Neural progenitor cell (in vitro differentiated cells): Measurements from ENCODE around the gene PARD3B. TPM values are rescaled to one million over a fixed set of nuclear protein-coding genes. Genes with fewer than 3 reads are reported as not detected.

Source experiments
- DNase-seq: peaks from one replicate; pipeline ENCODE4 v3.0.0-alpha.2; 2016; ENCODE audit warnings: low spot score
- H2AFZ ChIP-seq: fragments of 200-600 bp; sonication (generic); replicated peaks from 2 replicates; pipeline ENCODE4 v1.6.1; 2016; ENCODE audit warnings: antibody characterized with exemption
- H3F3A ChIP-seq: fragments of 200-600 bp; sonication (generic); 2 replicates; pipeline ENCODE4 v1.6.1; 2016; ENCODE audit warnings: antibody characterized with exemption, low read depth
- H3K27ac ChIP-seq: fragments of 200-600 bp; sonication (generic); 2 replicates; pipeline ENCODE4 v1.5.1; 2016; ENCODE audit warnings: mild to moderate bottlenecking
- H3K27me3 ChIP-seq: fragments of 200-600 bp; sonication (generic); 2 replicates; pipeline ENCODE4 v1.6.1; 2016; ENCODE audit warnings: mild to moderate bottlenecking, moderate library complexity
- H3K36me3 ChIP-seq: fragments of 200-600 bp; sonication (generic); 2 replicates; pipeline ENCODE4 v1.5.1; 2016
- H3K4me1 ChIP-seq: fragments of 200-600 bp; sonication (generic); 2 replicates; pipeline ENCODE4 v1.6.1; 2016; ENCODE audit warnings: mixed run types
- H3K4me2 ChIP-seq: fragments of 200-600 bp; sonication (generic); 2 replicates; pipeline ENCODE4 v1.6.1; 2016
- H3K4me3 ChIP-seq: fragments of 200-600 bp; sonication (generic); 2 replicates; pipeline ENCODE4 v1.5.1; 2016
- H3K79me2 ChIP-seq: fragments of 200-600 bp; sonication (generic); 2 replicates; pipeline ENCODE4 v1.6.1; 2016; ENCODE audit warnings: low read depth
- H3K9ac ChIP-seq: fragments of 200-600 bp; sonication (generic); 2 replicates; pipeline ENCODE4 v1.6.1; 2016
- H3K9me3 ChIP-seq: fragments of 200-600 bp; sonication (generic); 2 replicates; pipeline ENCODE4 v1.5.1; 2016; ENCODE audit warnings: low read depth
- H4K20me1 ChIP-seq: fragments of 200-600 bp; sonication (generic); 2 replicates; pipeline ENCODE4 v1.6.1; 2016; ENCODE audit warnings: low read depth
- H3K27ac Mint-ChIP-seq: 3 replicates; pipeline ENCODE4 v1.8.0; 2021; ENCODE audit warnings: mixed read lengths
- H3K27me3 Mint-ChIP-seq: 2 replicates; pipeline ENCODE4 v1.8.0; 2022; ENCODE audit warnings: low read depth, mild to moderate bottlenecking, inconsistent platforms, moderate library complexity, mixed read lengths; ENCODE audit not compliant: insufficient read depth
- H3K36me3 Mint-ChIP-seq: 3 replicates; pipeline ENCODE4 v1.8.0; 2021; ENCODE audit warnings: mixed read lengths
- H3K4me1 Mint-ChIP-seq: 3 replicates; pipeline ENCODE4 v1.8.0; 2021; ENCODE audit warnings: mixed read lengths
- H3K4me3 Mint-ChIP-seq: 3 replicates; pipeline ENCODE4 v1.8.0; 2021; ENCODE audit warnings: mild to moderate bottlenecking, moderate library complexity, mixed read lengths
- H3K9me3 Mint-ChIP-seq: 3 replicates; pipeline ENCODE4 v1.8.0; 2020; ENCODE audit warnings: mixed read lengths
- CTCF ChIP-seq: fragments of 200-600 bp; sonication (generic); IDR thresholded peaks from 2 replicates; pipeline ENCODE4 v1.5.1; 2017; ENCODE audit warnings: antibody characterized with exemption, mild to moderate bottlenecking
- EZH2 ChIP-seq: fragments of 200-600 bp; sonication (generic); IDR thresholded peaks from 2 replicates; pipeline ENCODE4 v1.6.1; 2017; ENCODE audit warnings: antibody characterized with exemption, mild to moderate bottlenecking, moderate library complexity
- EZH2phosphoT487 ChIP-seq: fragments of 200-600 bp; sonication (generic); IDR thresholded peaks from 2 replicates; pipeline ENCODE4 v1.6.1; 2017; ENCODE audit warnings: antibody characterized with exemption
- total RNA-seq: library from RNA; depleted of rRNA; stranded (reverse); fragments of >200 nt; gene quantifications from 2 replicates; pipeline ENCODE4 v1.2.3, GENCODE V29; 2015; ENCODE audit warnings: low replicate concordance

PARD3B gene
- total RNA-seq, 1 donor from 2014 or later: 8.4 TPM

- Mint-ChIP-seq H3K27me3 (peaks cover 2% of the 10 kb centered on the region), H3K9me3 (peaks cover 3% of the 10 kb centered on the region), H3K4me3 (no peak overlapping the region), H3K27ac (peak overlapping the region; percentile 12), H3K36me3 (no peaks in the 10 kb centered on the region), H3K4me1 (peaks cover 25% of the 10 kb centered on the region)
- Histone ChIP-seq H3K27ac (no peak overlapping the region), H3F3A (peaks cover 7% of the 10 kb centered on the region), H3K9me3 (no peaks in the 10 kb centered on the region), H3K4me1 (peaks cover 15% of the 10 kb centered on the region), H2AFZ (no peak overlapping the region), H3K79me2 (no peaks in the 10 kb centered on the region), H3K9ac (no peak overlapping the region), H4K20me1 (no peaks in the 10 kb centered on the region), H3K36me3 (no peaks in the 10 kb centered on the region), H3K4me2 (no peak overlapping the region), H3K4me3 (no peak overlapping the region), H3K27me3 (no peaks in the 10 kb centered on the region)
- no peak for DNase-seq
- no peak for TF ChIP-seq EZH2
- no peak for TF ChIP-seq CTCF
- TF ChIP-seq EZH2phosphoT487: no peak
These were observed 1098.7 kb downstream of the PARD3B start for GRCh38 chr2:205644018-205644417.

- no peaks in the 10 kb centered on the region for H3K36me3 ChIP-seq
- Mint-ChIP-seq H3K4me1 (peaks cover 45% of the 10 kb centered on the region), H3K9me3 (peaks cover 3% of the 10 kb centered on the region), H3K36me3 (no peaks in the 10 kb centered on the region), H3K27ac (no peak overlapping the region), H3K27me3 (peaks cover 2% of the 10 kb centered on the region), H3K4me3 (no peak overlapping the region)
- no peaks in the 10 kb centered on the region for H3K27me3 ChIP-seq
- H2AFZ ChIP-seq: no peak overlapping the region
- H3K9me3 ChIP-seq: no peaks in the 10 kb centered on the region
- H3K27ac ChIP-seq: no peak overlapping the region
- peaks cover 19% of the 10 kb centered on the region for H3F3A ChIP-seq
- TF ChIP-seq EZH2phosphoT487: no peak
- TF ChIP-seq CTCF: no peak
- no peak for TF ChIP-seq EZH2
- H3K4me1 ChIP-seq: peaks cover 30% of the 10 kb centered on the region
- no peak overlapping the region for H3K4me3 ChIP-seq
- no peaks in the 10 kb centered on the region for H4K20me1 ChIP-seq
- no peaks in the 10 kb centered on the region for H3K79me2 ChIP-seq
- no peak overlapping the region for H3K4me2 ChIP-seq
- H3K9ac ChIP-seq: no peak overlapping the region
- DNase-seq: no peak
These were observed 1101.4 kb downstream of the PARD3B start for GRCh38 chr2:205646680-205647079.

GRCh38 chr2:205650450-205650849 is 1105.2 kb downstream of the PARD3B start:
- H3K36me3 ChIP-seq: no peaks in the 10 kb centered on the region
- peaks cover 4% of the 10 kb centered on the region for H3K27me3 Mint-ChIP-seq

More at GRCh38 chr2:205650450-205650849, 1105.2 kb downstream of the PARD3B start:
- Histone ChIP-seq H4K20me1 (no peaks in the 10 kb centered on the region), H3K9me3 (no peaks in the 10 kb centered on the region), H3K79me2 (no peaks in the 10 kb centered on the region), H3F3A (peaks cover 12% of the 10 kb centered on the region), H3K27ac (peak overlapping the region; percentile 34), H3K4me3 (no peak overlapping the region), H3K4me2 (peak overlapping the region; percentile 24), H3K9ac (no peak overlapping the region), H3K4me1 (peaks cover 18% of the 10 kb centered on the region), H3K27me3 (no peaks in the 10 kb centered on the region), H2AFZ (no peak overlapping the region)
- Mint-ChIP-seq H3K27ac (peak overlapping the region; percentile 67), H3K4me1 (peaks cover 20% of the 10 kb centered on the region), H3K9me3 (peaks cover 3% of the 10 kb centered on the region), H3K4me3 (no peak overlapping the region), H3K36me3 (no peaks in the 10 kb centered on the region)
- peak; percentile 66 for DNase-seq
- TF ChIP-seq CTCF: no peak
- no peak for TF ChIP-seq EZH2phosphoT487
- no peak for TF ChIP-seq EZH2
